ENCODE data around the gene PDE6H.

Gene PDE6H

DNA sequence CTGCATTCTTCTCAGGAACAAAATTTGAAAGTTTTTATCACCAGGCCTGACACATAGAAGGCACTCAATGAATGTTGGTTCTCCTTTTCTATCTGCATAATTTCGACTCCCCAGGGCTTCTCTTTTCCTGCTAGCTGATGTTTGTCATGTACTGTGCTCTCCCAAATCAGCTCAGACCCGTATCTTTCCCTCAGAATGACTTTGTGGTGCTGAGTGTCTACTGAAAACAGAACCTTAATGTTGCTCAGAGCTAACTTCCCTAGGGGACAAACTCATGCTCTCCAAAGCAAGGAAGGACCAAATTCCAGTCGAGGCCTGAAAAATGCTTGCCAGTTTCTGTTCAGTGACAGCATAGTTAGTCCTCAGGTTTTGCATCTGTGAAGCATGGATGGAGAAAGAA lies 13.4 kb upstream of the PDE6H start:
- H3K4me3 ChIP-seq (ENCODE audit: control insufficient read depth, low read depth, low read length): no peak overlapping the region
- no peak for DNase-seq (ENCODE audit: low read depth)
- TF ChIP-seq CTCF (IDR thresholded peaks at IDR 0.05; ENCODE audit: control insufficient read depth, insufficient read depth, low read depth, low read length, missing control alignments): no peak

DNA sequence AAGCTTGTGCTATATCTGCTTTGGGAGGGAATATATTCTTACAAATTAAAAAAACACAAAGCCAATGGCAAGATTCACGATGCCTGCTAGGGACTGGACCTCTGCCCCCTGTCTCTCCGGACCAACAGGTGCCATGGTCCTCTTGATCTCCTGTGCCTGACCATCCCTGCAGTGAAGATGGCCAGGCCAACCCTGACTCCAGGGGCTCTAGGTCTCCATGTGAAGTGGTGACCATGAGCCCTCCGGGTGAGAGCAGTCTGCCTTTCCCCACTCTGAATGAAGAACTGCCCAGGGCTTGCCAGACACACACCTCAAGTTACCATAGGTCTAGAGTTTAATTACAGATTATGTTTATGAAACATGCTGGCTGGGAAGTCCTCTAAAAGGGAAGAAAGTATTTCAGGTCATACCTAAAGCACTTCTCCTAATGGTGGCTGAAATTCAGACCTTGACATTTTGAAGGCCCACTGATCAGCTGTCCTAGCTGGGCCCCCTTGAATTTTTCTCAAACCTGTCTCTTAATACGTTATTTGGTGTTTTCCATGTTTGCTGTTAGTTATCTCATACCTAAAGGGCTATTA lies 12.8 kb upstream of the PDE6H start:
- H3K4me3 ChIP-seq (ENCODE audit: control insufficient read depth, low read depth, low read length): no peak overlapping the region

GRCh38 chr12:14960548-14961465 lies 12.0 kb upstream of the PDE6H start:
- TF ChIP-seq CTCF (IDR thresholded peaks at IDR 0.05; ENCODE audit: control insufficient read depth, insufficient read depth, low read depth, low read length, missing control alignments): no peak
- DNase-seq (ENCODE audit: low read depth): no peak
- no peak overlapping the region for H3K4me3 ChIP-seq (ENCODE audit: control insufficient read depth, low read depth, low read length)

More for the DNA sequence above, 12.8 kb upstream of the PDE6H start:
- no peak for DNase-seq (ENCODE audit: low read depth)
- TF ChIP-seq CTCF (IDR thresholded peaks at IDR 0.05; ENCODE audit: control insufficient read depth, insufficient read depth, low read depth, low read length, missing control alignments): no peak

DNA sequence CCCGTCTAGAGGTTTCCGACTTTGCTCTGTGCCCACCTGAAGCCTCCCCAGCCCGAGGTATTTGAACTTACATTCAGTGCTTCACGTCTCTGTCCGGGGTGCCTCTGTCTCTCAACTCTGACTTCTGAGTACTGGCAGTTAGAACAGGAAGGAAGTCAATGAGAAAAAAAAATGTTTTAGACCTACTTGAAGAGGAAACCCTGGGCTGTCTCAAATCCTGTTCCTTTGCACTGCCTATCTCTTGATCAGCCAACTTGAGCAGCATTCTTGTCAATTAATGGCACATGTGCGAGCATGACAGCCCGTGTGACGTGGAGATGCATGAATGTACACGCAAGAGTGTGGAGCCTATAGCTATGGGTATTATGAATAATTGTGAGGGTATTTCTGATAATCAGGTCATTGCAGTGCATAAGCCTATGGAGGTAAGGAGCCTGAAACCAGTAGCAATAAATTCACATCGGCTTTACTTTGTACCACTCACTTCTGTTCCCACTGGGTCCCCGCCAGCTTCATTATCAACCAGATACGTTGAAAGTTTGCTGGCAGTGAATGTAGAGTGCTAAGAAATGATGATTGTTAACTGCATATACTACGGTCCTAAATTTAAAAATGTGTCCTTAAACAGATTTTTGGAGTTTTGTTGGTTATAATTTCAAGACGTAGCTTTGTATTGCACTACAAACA lies 11.2 kb upstream of the PDE6H start, which contains the start of gene ARHGDIB:
TSS of gene ARHGDIB (minus strand) at position 136 of the 687 bp plus-strand sequence. CDS start 10,889 bp downstream, outside the sequence.
- no peak for TF ChIP-seq CTCF (IDR thresholded peaks at IDR 0.05; ENCODE audit: control insufficient read depth, insufficient read depth, low read depth, low read length, missing control alignments)
- no peak within 1 kb of the TSS for H3K4me3 ChIP-seq (ENCODE audit: control insufficient read depth, low read depth, low read length)
- no peak for DNase-seq (ENCODE audit: low read depth)

GRCh38 chr12:14962153-14962539 lies 10.7 kb upstream of the PDE6H start:
- H3K4me3 ChIP-seq (ENCODE audit: control insufficient read depth, low read depth, low read length): no peak overlapping the region
- no peak for TF ChIP-seq CTCF (IDR thresholded peaks at IDR 0.05; ENCODE audit: control insufficient read depth, insufficient read depth, low read depth, low read length, missing control alignments)
- DNase-seq (ENCODE audit: low read depth): no peak

DNA sequence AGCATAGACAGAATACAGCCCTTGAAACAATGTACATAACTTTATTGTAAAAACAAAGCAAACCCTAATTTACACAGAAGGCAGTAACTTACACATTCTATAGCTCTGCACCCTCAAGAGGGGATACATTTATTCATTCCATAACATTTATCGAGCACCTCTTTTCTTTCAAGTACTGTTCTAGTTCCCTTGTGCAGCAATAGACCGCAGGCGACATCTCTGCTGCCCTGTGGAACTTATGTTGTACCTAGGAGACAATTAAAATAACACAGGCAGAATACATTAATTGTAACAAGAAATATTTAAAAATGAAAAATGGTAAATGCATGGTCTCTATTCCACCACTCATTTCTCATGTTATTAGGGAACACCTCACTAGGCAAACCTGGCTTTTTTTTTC lies 10.0 kb upstream of the PDE6H start:
- no peak for TF ChIP-seq CTCF (IDR thresholded peaks at IDR 0.05; ENCODE audit: control insufficient read depth, insufficient read depth, low read depth, low read length, missing control alignments)
- H3K4me3 ChIP-seq (ENCODE audit: control insufficient read depth, low read depth, low read length): no peak overlapping the region
- DNase-seq (ENCODE audit: low read depth): no peak

Data from AG09309 (cell line).